K562 (cell line): ENCODE measurements around the gene NDUFB10. TPM values are rescaled to one million over a fixed set of nuclear protein-coding genes. Genes with fewer than 3 reads are reported as not detected.

Experiments
- CC2D1A ChIP-seq: fragments of 450-650 bp; IDR thresholded peaks from 2 replicates; pipeline ENCODE4 v1.6.1; 2017; ENCODE audit warnings: mild to moderate bottlenecking
- CCAR2 ChIP-seq: fragments of 200-400 bp; formaldehyde crosslinking; IDR thresholded peaks from 2 replicates; pipeline ENCODE4 v1.6.1; 2017; ENCODE audit warnings: mild to moderate bottlenecking, low read depth, low read length
- CCNT2 ChIP-seq: IDR thresholded peaks from 2 replicates; pipeline ENCODE4 v1.6.1; 2011; ENCODE audit warnings: borderline replicate concordance, low read depth, mild to moderate bottlenecking, moderate library complexity, mixed read lengths, low read length; ENCODE audit not compliant: insufficient read length; ENCODE audit errors: extremely low read depth
- EWSR1 ChIP-seq: fragments of 450-650 bp; IDR thresholded peaks from 2 replicates; pipeline ENCODE4 v1.6.1; 2018; ENCODE audit warnings: borderline replicate concordance, mild to moderate bottlenecking, low read depth, moderate library complexity; ENCODE audit not compliant: partially characterized antibody
- GATAD2A ChIP-seq: fragments of 450-650 bp; IDR thresholded peaks from 2 replicates; pipeline ENCODE4 v1.6.1; 2017
- IRF2 ChIP-seq: sonication (generic); formaldehyde crosslinking; IDR thresholded peaks from 2 replicates; pipeline ENCODE4 v1.8.1; 2022; ENCODE audit warnings: mild to moderate bottlenecking, missing genetic modification reagents
- NR1H2 ChIP-seq: sonication (generic); formaldehyde crosslinking; IDR thresholded peaks from 2 replicates; pipeline ENCODE4 v1.4.0; 2020; ENCODE audit warnings: mild to moderate bottlenecking, missing genetic modification reagents
- SAFB ChIP-seq: fragments of 200-400 bp; formaldehyde crosslinking; IDR thresholded peaks from 2 replicates; pipeline ENCODE4 v1.6.1; 2017; ENCODE audit warnings: low read depth, low read length, borderline replicate concordance
- SOX6 ChIP-seq: fragments of 450-650 bp; IDR thresholded peaks from 2 replicates; pipeline ENCODE4 v1.6.1; 2014; ENCODE audit warnings: mild to moderate bottlenecking
- ZBTB17 ChIP-seq: fragments of 450-650 bp; formaldehyde crosslinking; IDR thresholded peaks from 2 replicates; pipeline ENCODE4 v1.4.0; 2020; ENCODE audit warnings: mild to moderate bottlenecking
- ZNF551 ChIP-seq: fragments of 250-450 bp; sonication (Bioruptor Pico); IDR thresholded peaks from 2 replicates; pipeline ENCODE4 v1.5.0; 2021; ENCODE audit warnings: mild to moderate bottlenecking, moderate library complexity
- polyA plus RNA-seq, 8 experiments: library from polyadenylated mRNA; depleted of rRNA in 4 of 8; stranded (reverse) in 5 of 8; unstranded in 3 of 8; fragments of >200 nt; fragmentation: Nextera tagmentation in 2 of 8; fragmentation: Illumina TruSeq in 1 of 8; extraction: Ambion mirVana in 2 of 8; extraction: Trizol in 1 of 8; gene quantifications; 2 replicates each; pipeline versions ENCODE4 v1.2.1 to v1.2.3, GENCODE V29; 2011 to 2014; ENCODE audit warnings: inconsistent platforms in 1 of 8, missing spikeins in 1 of 8
- total RNA-seq, 7 experiments: library from RNA; depleted of rRNA in 6 of 7; stranded (reverse); fragments of >200 nt in 6 of 7; fragmentation: Illumina TruSeq in 2 of 7; extraction: Trizol in 2 of 7; gene quantifications; 2 replicates each; pipeline versions ENCODE4 v1.2.1 to v1.2.3, GENCODE V29; 2011 to 2021; ENCODE audit warnings: low replicate concordance in 1 of 7
- TF ChIP-seq, protein P1 (sequence below): fragments of 450-650 bp; formaldehyde crosslinking; IDR thresholded peaks from 2 replicates; pipeline ENCODE4 v1.4.0; 2020; ENCODE audit warnings: mild to moderate bottlenecking, moderate library complexity
- TF ChIP-seq, protein P2 (sequence below): sonication (generic); formaldehyde crosslinking; IDR thresholded peaks from 2 replicates; pipeline ENCODE4 v1.8.1; 2023; ENCODE audit warnings: mild to moderate bottlenecking, missing genetic modification reagents
- TF ChIP-seq, protein P3 (sequence below): sonication (generic); formaldehyde crosslinking; IDR thresholded peaks from 2 replicates; pipeline ENCODE4 v1.8.0; 2023; ENCODE audit warnings: missing genetic modification reagents, mild to moderate bottlenecking, borderline replicate concordance
- TF ChIP-seq, protein P4 (sequence below): fragments of 450-650 bp; IDR thresholded peaks from 2 replicates; pipeline ENCODE4 v1.6.1; 2016; ENCODE audit warnings: low read depth, mild to moderate bottlenecking, moderate library complexity
- TF ChIP-seq, protein P5 (sequence below): fragments of 450-650 bp; IDR thresholded peaks from 2 replicates; pipeline ENCODE4 v1.6.1; 2016; ENCODE audit warnings: antibody characterized with exemption

Gene NDUFB10
- total and polyA plus RNA-seq, 9 of the 15 experiments (the other 6 are each of a cell fraction or from before 2014, with no cell fraction given), result 69.3 to 527 (median 161) TPM

DNA sequence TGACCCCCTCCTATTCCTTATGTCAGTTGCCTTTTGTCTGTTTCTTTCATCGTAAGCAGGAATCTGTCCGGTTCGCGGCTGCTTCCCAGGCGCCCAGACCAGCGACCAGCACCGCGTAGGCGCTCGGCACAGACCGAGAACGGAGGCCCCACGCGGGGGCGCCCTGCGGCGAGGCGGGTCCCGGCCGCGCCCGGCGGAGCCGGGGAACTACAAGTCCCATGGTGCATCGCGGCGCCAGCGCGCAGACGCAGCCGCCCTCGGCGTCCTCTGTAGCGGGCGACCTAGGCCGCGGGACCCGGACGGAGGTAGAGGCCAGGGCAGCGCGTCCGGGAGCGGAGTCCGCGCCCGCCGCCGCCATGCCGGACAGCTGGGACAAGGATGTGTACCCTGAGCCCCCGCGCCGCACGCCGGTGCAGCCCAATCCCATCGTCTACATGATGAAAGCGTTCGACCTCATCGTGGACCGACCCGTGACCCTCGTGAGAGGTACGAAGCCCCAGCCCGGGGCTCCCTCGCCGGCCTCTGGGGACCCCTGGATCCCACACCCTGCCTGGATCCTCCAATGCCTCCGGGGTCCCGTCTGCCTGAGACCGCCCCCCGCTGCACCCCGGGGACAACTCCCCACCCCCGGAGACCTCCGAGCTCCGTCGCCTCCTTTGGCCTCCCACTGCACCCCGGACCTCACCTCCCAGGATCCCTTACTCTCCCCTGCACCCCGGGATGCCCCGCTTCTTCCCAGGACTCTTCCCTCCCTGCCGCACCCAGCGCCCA is at the start of gene NDUFB10 (continued):
- TF ChIP-seq, protein P1, sequence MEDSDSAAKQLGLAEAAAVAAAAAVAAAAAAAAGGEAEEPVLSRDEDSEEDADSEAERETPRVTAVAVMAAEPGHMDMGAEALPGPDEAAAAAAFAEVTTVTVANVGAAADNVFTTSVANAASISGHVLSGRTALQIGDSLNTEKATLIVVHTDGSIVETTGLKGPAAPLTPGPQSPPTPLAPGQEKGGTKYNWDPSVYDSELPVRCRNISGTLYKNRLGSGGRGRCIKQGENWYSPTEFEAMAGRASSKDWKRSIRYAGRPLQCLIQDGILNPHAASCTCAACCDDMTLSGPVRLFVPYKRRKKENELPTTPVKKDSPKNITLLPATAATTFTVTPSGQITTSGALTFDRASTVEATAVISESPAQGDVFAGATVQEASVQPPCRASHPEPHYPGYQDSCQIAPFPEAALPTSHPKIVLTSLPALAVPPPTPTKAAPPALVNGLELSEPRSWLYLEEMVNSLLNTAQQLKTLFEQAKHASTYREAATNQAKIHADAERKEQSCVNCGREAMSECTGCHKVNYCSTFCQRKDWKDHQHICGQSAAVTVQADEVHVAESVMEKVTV (CRISPR knock-in tag), result no peak
- no peak for TF ChIP-seq GATAD2A
- TF ChIP-seq, protein P2, sequence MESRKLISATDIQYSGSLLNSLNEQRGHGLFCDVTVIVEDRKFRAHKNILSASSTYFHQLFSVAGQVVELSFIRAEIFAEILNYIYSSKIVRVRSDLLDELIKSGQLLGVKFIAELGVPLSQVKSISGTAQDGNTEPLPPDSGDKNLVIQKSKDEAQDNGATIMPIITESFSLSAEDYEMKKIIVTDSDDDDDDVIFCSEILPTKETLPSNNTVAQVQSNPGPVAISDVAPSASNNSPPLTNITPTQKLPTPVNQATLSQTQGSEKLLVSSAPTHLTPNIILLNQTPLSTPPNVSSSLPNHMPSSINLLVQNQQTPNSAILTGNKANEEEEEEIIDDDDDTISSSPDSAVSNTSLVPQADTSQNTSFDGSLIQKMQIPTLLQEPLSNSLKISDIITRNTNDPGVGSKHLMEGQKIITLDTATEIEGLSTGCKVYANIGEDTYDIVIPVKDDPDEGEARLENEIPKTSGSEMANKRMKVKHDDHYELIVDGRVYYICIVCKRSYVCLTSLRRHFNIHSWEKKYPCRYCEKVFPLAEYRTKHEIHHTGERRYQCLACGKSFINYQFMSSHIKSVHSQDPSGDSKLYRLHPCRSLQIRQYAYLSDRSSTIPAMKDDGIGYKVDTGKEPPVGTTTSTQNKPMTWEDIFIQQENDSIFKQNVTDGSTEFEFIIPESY (CRISPR knock-in tag), result peak; percentile 81
- TF ChIP-seq CC2D1A, result no peak
- no peak for TF ChIP-seq IRF2
- TF ChIP-seq EWSR1, result no peak
- peak; percentile 70; the same call in 1 of the 2 replicates for TF ChIP-seq ZBTB17
- no peak for TF ChIP-seq SAFB
- peak; percentile 90; the same call in 1 of the 2 replicates for TF ChIP-seq NR1H2 (CRISPR knock-in tag)
- no peak for TF ChIP-seq CCAR2
- peak; percentile 91 for TF ChIP-seq CCNT2
- TF ChIP-seq, protein P3, sequence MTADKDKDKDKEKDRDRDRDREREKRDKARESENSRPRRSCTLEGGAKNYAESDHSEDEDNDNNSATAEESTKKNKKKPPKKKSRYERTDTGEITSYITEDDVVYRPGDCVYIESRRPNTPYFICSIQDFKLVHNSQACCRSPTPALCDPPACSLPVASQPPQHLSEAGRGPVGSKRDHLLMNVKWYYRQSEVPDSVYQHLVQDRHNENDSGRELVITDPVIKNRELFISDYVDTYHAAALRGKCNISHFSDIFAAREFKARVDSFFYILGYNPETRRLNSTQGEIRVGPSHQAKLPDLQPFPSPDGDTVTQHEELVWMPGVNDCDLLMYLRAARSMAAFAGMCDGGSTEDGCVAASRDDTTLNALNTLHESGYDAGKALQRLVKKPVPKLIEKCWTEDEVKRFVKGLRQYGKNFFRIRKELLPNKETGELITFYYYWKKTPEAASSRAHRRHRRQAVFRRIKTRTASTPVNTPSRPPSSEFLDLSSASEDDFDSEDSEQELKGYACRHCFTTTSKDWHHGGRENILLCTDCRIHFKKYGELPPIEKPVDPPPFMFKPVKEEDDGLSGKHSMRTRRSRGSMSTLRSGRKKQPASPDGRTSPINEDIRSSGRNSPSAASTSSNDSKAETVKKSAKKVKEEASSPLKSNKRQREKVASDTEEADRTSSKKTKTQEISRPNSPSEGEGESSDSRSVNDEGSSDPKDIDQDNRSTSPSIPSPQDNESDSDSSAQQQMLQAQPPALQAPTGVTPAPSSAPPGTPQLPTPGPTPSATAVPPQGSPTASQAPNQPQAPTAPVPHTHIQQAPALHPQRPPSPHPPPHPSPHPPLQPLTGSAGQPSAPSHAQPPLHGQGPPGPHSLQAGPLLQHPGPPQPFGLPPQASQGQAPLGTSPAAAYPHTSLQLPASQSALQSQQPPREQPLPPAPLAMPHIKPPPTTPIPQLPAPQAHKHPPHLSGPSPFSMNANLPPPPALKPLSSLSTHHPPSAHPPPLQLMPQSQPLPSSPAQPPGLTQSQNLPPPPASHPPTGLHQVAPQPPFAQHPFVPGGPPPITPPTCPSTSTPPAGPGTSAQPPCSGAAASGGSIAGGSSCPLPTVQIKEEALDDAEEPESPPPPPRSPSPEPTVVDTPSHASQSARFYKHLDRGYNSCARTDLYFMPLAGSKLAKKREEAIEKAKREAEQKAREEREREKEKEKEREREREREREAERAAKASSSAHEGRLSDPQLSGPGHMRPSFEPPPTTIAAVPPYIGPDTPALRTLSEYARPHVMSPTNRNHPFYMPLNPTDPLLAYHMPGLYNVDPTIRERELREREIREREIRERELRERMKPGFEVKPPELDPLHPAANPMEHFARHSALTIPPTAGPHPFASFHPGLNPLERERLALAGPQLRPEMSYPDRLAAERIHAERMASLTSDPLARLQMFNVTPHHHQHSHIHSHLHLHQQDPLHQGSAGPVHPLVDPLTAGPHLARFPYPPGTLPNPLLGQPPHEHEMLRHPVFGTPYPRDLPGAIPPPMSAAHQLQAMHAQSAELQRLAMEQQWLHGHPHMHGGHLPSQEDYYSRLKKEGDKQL, result no peak
- TF ChIP-seq, protein P4, sequence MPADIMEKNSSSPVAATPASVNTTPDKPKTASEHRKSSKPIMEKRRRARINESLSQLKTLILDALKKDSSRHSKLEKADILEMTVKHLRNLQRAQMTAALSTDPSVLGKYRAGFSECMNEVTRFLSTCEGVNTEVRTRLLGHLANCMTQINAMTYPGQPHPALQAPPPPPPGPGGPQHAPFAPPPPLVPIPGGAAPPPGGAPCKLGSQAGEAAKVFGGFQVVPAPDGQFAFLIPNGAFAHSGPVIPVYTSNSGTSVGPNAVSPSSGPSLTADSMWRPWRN, result no peak
- no peak for TF ChIP-seq ZNF551 (CRISPR knock-in tag)
- peak; percentile 46; the same call in 1 of the 2 replicates for TF ChIP-seq SOX6
- TF ChIP-seq, protein P5, sequence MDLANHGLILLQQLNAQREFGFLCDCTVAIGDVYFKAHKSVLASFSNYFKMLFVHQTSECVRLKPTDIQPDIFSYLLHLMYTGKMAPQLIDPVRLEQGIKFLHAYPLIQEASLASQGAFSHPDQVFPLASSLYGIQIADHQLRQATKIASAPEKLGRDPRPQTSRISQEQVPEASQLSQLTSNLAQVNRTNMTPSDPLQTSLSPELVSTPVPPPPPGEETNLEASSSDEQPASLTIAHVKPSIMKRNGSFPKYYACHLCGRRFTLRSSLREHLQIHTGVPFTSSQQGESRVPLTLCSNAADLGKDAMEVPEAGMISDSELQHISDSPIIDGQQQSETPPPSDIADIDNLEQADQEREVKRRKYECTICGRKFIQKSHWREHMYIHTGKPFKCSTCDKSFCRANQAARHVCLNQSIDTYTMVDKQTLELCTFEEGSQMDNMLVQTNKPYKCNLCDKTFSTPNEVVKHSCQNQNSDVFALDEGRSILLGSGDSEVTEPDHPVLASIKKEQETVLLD, result no peak
